Astrocyte of the cerebellum (primary cell): ENCODE measurements around the gene LAT.

Experiments
- DNase-seq: peaks from one replicate; pipeline ENCODE4 v3.0.0-alpha.2; 2011; ENCODE audit warnings: low read depth
- H3K4me3 ChIP-seq: 2 replicates; pipeline ENCODE4 v1.5.1; 2011; ENCODE audit warnings: mild to moderate bottlenecking, low read depth, low read length, moderate library complexity
- in situ Hi-C: cut with HindIII; loops from 2 replicates; pipeline ENCODE4 v1.10.0; 2017; ENCODE audit warnings: low sequenced_read_pairs
- TF ChIP-seq, protein P1 (sequence below): IDR thresholded peaks from 2 replicates; pipeline ENCODE4 v1.5.1; 2012; ENCODE audit warnings: low read length, low read depth, moderate library complexity, mild to moderate bottlenecking; ENCODE audit errors: missing control alignments

LAT gene

DNA sequence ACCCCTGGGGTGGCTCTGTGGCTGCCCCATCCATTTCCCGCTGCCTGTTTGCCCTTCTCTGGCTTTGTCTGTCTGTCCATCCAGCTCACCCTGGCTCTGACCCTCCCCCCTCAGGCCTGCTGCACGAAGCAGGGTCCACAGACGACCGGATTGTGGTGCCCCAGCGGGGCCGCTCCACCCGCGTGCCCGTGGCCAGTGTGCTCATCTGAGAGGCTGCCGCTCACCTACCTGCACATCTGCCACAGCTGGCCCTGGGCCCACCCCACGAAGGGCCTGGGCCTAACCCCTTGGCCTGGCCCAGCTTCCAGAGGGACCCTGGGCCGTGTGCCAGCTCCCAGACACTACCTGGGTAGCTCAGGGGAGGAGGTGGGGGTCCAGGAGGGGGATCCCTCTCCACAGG lies 761 bp upstream of the LAT start:
- TF ChIP-seq, protein P1, sequence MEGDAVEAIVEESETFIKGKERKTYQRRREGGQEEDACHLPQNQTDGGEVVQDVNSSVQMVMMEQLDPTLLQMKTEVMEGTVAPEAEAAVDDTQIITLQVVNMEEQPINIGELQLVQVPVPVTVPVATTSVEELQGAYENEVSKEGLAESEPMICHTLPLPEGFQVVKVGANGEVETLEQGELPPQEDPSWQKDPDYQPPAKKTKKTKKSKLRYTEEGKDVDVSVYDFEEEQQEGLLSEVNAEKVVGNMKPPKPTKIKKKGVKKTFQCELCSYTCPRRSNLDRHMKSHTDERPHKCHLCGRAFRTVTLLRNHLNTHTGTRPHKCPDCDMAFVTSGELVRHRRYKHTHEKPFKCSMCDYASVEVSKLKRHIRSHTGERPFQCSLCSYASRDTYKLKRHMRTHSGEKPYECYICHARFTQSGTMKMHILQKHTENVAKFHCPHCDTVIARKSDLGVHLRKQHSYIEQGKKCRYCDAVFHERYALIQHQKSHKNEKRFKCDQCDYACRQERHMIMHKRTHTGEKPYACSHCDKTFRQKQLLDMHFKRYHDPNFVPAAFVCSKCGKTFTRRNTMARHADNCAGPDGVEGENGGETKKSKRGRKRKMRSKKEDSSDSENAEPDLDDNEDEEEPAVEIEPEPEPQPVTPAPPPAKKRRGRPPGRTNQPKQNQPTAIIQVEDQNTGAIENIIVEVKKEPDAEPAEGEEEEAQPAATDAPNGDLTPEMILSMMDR, result no peak
- no peak for DNase-seq
- no peak overlapping the region for H3K4me3 ChIP-seq
- in situ Hi-C loops, result no loop called here

DNA sequence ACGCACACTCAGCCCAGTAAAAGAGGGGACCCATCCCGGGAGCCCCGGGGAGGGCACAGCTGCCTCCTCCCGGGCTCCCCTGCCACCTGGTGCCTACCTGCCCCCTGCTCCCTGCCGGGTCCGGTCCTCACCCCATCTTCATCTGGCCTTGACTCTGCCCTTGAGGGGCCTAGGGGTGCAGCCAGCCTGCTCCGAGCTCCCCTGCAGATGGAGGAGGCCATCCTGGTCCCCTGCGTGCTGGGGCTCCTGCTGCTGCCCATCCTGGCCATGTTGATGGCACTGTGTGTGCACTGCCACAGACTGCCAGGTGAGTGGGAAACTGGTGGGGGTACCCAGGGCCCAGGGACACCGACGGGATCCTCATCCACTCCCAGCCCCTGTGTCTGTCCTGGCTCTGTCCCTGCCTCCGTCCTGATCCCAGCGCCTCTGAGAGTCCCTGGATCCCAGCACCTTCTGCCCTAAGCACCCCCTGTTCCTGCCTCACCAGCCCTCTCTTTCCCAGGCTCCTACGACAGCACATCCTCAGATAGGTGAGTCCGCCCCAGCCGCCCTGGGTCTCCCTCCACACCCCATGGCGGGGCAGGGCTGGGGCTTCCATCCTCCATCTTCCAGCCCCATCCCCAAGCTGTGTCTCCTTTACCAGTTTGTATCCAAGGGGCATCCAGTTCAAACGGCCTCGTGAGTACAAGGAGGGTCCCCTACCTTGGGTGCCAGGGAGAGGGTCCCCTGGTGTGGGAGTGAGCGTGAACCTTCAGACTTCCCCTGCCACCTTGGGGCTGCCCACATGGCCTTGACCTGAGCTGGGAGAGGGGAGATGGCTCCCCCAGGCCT lies 574 bp downstream of the LAT start:
- DNase-seq, result no peak
- TF ChIP-seq, protein P1, result no peak
- in situ Hi-C loops, result no loop called here
- H3K4me3 ChIP-seq, result no peak overlapping the region

DNA sequence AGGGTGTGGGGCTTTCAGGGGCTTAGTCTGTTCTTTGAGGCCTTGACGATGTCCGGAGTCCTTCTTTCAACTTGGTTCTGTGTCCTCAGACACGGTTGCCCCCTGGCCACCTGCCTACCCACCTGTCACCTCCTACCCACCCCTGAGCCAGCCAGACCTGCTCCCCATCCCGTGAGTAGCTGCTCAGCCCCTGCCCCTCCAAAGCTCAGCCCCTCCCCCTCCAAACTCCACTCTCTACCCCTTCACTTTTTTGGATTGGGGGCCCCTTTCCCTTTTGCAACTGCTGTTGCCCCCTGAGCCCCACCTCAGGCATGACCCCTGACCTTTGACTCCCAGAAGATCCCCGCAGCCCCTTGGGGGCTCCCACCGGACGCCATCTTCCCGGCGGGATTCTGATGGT lies 1.2 kb downstream of the LAT start:
- no peak overlapping the region for H3K4me3 ChIP-seq
- TF ChIP-seq, protein P1, result no peak
- DNase-seq, result no peak
- in situ Hi-C loops, result no loop called here

DNA sequence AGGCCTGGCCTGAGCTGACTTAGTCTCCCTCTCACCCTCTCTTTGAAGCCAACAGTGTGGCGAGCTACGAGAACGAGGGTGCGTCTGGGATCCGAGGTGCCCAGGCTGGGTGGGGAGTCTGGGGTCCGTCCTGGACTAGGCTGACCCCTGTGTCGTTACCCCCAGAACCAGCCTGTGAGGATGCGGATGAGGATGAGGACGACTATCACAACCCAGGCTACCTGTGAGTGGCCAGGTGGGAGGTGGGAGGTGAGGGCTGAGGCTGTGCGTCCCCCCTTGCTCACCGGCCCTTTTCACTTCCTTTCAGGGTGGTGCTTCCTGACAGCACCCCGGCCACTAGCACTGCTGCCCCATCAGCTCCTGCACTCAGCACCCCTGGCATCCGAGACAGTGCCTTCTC lies 1.6 kb downstream of the LAT start:
- DNase-seq, result no peak
- no peak overlapping the region for H3K4me3 ChIP-seq
- TF ChIP-seq, protein P1, result no peak
- in situ Hi-C loops, result no loop called here

DNA sequence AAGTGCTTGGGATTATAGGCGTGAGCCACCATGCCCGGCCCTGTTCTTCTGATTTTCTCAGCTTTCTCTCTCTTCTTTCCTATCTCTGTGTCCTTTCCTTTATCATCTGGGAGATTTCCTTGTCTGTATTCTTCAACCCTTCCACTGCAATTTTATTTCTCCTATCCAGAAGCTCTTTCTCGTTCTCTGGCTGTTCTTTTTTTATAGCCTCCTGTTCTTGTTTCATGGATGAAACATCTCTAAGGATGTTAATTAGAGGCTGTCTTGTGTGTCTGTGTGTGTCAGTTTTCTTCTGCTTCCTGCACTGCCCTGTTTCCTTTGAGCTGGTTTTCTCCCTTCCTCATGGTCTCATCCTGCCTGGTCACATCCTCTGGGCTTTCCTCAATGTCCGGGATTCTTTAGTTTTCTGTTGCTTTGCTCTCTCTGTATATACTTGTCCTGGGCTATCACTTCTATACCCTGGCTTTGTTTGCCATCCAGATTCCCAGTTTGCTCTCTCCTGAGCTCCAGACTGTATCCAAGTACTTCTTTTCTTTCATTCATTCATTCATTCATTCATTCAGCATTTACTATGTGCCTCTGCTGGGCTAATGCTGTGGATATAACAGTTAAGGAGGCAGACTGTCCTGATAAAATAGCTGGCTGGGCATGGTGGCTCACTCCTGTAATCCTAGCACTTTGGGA lies 2.5 kb downstream of the LAT start:
- TF ChIP-seq, protein P1, result no peak
- no peak for DNase-seq
- no peak overlapping the region for H3K4me3 ChIP-seq
- in situ Hi-C loops, result no loop called here

DNA sequence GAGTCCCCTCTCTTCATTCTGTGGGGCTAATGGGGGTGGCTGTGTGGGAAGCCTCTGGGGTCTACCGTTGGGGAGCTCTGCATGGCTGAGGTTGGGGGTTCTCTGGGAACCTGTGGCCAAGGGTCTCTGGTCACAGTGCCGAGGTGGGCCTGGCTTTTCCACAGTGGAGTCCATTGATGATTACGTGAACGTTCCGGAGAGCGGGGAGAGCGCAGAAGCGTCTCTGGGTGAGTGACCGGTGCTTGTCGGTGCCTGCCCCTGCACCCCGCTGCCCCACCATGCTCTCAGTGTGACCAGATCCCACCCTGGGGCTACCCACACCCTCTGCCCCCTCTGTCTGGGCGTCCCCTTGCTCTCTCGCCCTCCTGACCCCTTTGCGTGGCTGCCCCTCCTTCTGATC lies 4.5 kb downstream of the LAT start:
- TF ChIP-seq, protein P1, result no peak
- in situ Hi-C loops, result no loop called here
- DNase-seq, result no peak
- no peak overlapping the region for H3K4me3 ChIP-seq
